Activated CD8-positive, alpha-beta memory T cell treated with anti-CD3 and anti-CD28 coated beads for 24 hours (primary cell): ENCODE data around the gene PMM2.
A peak's percentile ranks its signal among the peaks of the same experiment; 100 is the strongest.
"Not testable (repeated sequence)": the region's sequence is repeated elsewhere in the genome, so short reads cannot be mapped to it uniquely, and the experiment has no call there.

ENCODE experiments used
- DNase-seq: peaks from one replicate; pipeline ENCODE4 v3.0.0-alpha.2; 2020

Gene PMM2

GRCh38 chr16:8822403-8822802, 24.8 kb downstream of the PMM2 start:
- no peak for DNase-seq

GRCh38 chr16:8826278-8826879, 28.7 kb downstream of the PMM2 start:
- DNase-seq: no peak

- DNase-seq: no peak
Observed at GRCh38 chr16:8828541-8829165, 31.0 kb downstream of the PMM2 start.

GRCh38 chr16:8831450-8831849, 33.8 kb downstream of the PMM2 start:
- DNase-seq: no peak

GRCh38 chr16:8831871-8832716, 34.5 kb downstream of the PMM2 start:
- no peak for DNase-seq

DNA sequence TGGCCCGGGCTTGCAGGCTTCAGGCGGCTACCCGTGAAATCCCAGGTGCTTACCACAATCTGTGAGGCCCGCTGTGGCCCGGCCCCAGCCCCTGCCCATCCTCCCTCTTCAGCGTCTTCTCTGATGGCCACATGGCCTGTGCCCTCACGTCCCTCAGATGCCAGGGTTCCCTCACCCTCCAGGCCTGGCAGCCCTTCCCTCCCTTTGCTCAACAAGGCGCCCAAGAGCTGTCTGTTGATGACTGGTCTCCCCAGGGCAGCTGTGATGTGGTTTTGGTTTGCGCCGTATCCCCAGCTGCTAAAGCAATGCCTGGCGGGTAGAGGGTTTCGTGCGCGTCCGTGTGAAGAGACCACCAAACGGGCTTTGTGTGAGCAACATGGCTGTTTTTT, 35.1 kb downstream of the PMM2 start:
- DNase-seq: no peak

DNA sequence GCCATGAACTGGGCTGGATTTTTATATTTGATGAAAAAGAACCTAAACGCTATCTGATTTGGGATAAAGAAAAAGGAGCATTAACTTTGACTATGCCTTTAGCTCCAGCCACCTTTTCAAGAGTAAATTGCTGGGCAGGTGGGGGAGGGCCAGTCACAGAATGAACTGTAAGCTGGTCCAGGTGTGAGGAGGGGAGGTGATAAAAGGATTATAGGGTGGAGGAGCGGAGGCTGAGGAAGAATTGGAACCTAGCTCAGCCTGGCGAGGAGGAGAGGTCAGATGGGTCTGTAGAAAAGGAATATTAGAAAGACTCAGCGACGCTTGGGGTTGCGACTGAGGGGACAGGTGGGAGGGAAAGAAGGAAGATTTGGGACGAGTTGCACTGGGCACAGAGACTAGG, 39.2 kb downstream of the PMM2 start:
- DNase-seq: not testable (repeated sequence)

DNA sequence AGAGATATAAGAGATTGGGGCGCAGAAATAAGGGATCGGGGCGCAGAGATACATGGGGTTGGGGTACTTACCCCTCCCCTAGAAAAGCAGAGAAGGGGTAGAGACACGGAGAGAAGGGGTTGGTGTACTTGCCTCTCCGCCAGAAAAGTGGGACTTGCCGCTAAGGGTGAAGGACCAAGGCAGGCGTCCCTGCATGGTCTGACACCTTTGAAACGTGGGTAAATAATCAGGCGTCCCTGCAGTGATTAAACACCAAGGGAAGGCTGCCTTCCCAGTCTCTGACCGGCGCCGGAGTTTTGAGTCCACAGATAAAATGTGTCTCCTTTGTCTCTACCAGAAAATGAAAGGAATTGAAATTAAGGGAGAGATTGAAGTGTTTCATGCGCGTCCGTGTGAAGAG, 40.0 kb downstream of the PMM2 start:
- not testable (repeated sequence) for DNase-seq

- not testable (repeated sequence) for DNase-seq
Observed at GRCh38 chr16:8842016-8842415, 44.4 kb downstream of the PMM2 start.

DNA sequence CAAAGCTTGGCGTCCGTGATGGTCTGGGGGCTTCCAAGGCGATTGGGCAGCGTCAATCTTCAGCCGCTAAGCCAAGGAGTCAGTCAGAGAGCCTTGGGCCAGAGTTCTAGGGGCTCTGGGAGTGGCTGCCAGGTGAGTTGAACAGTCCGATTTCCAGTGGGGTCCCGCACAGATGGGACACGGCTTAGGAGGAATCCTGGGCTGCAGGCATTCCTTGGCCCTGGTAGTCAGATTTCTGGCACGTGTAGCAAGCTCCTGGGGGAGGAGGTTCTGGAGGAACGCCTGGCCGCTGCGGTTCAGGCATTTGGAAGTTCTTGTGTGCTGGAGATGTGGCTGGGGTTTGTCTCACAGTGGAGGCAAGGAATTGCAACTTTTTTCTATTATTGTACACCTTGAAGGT, 45.7 kb downstream of the PMM2 start:
- not testable (repeated sequence) for DNase-seq

DNA sequence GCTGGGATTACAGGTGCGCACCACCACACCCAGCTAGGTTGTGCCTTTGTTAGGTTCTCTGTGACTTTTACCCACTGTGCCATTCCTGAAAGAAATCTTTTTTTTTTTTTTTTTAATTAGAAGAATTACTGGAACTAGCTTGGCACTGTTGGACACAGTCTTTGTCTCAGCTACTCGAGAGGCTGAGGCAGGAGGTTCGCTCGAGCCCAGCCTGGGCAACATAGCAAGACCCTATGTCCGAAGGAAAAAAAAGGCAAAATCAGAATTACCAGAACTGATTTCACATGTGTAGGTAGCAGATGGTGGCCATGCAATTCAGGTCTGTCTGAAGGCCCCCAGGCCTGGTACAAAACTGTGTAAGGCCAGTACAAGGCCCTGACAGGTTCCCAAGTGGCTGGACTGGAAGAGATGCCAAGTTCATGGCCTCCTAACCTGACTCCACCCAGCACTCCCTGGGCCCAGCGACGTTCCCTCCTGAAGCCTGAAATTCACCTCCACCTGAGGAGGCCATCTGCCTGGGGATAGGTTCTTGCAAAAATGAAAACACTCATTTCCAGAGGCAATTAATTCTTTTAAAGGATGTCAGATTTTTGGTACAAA, 48.2 kb downstream of the PMM2 start:
- DNase-seq: no peak

DNA sequence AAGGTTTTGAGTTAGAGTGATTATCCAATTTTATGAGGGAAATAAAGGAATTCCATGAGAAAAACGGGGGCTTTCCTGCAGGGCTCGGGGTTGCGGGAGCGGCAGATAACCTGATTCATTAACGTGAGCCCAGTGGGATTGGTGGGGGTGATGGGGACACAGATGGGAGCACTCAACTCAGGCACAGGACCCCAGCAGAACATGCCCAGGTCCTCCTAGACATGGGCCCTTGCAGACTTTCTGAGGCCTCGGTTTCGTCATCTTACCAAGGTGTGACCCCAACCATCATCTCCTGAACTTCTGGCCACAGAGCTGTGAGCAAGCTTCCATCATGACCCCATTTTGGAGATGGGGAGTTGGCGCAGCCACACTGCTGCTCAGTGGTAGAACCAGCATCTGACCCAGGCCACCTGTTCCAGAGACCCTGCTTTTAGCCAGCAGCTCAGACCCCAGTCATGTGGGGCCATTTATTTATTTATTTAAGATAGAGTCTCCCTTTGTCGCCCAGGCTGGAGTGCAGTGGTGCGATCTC, 48.8 kb downstream of the PMM2 start:
- DNase-seq: no peak

GRCh38 chr16:8847145-8847544, 49.5 kb downstream of the PMM2 start:
- DNase-seq: no peak

DNA sequence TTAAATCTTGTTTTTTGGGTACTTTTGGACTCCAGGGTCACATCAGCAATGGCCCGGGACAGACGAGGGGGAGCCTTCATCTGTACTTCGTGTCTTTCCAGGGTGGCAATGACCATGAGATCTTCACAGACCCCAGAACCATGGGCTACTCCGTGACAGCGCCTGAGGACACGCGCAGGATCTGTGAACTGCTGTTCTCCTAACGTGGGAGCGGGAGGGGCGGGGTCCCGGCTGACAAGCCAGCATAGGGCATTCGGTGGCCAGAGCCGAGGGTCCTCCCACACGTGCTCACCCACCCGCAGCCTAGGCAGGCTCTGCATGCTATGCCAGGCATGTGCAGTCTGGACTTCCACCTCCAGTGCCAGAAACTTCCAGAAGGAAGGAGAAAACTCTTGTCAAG, 50.0 kb downstream of the PMM2 start:
- DNase-seq: peak; percentile 48

DNA sequence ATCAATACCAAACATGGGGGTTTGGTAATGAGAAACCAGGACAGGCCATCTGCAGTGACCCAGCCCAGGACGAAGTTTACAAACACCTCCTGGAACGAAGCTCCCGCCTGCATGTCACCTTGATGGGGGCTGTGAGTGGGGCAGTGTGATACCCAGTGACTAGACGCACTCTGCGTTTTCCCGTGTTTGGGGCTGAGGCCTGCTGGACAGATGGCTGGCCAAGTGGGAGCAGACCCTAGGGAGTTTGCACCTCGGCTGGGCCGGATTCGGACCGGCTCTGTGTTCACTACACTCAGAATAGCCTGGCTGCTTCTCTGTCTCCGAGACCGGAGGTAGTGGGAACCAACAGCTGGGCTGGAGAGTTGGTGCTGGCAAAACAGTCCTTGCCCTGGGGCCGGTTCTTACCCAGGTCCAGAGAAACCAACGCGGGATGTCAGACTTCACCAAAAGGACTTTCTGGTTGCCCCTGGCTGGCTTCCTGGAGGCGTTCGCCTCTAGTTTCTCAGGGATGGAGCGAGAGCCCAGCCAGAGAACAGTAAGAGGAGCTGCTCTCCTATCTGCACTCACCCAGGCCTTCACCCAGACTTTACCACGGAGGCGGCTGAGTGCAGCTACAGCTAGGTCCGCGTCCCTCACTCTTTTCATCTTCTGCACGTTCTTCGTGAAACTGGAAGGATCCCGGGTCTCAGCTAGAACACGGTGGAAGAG, 50.7 kb downstream of the PMM2 start:
- no peak for DNase-seq

DNA sequence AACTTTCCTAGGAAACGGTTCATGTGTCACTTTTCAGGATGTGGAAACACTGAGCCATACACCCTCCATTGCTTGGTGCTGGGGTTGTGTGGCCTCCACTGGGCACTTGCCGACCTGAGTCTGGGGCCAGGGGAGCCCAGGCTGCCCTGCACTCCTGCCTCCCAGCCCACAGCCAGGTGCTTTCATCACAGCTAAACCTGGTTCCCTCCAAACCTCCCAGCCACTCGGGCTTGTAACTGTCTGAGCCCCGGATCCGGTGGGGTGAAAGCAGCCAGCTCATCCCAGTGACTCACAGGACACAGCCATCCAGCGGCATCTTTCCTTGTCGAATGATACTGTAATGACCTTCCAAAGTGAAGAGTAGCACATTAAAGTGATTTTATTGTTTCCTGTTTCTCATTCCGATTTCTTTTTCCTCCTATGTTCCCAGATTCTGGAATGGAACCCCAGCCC, 51.3 kb downstream of the PMM2 start:
- peak; percentile 51 for DNase-seq

DNA sequence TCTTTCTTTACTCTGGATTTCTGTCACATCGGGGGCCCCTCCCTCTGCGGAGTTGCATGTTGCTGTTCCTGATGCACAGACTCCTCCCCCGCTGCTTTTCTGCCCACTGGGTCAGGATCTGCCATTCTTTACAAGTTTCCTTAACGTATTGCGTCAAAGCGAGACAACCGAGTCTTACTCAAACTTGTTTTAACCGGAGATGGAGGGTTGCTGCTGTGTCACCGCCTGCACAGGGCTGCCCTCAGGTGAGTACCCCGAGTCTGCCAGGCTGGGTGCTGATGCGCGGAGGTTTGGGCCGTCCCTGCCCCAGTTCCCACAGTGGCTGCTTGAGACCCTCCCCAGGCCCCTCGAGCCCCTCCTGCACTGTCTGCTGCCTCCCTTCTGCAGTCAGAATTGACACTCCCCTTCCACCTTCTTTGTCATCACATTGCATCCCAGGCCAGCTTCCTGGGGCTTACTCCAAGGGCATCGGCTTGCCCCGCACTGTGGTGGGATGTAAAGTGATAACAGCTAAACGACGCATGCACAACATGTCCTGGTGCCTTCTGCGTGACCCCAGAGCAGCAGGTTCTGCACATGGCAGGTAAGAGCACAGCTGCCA, 51.9 kb downstream of the PMM2 start:
- no peak for DNase-seq

DNA sequence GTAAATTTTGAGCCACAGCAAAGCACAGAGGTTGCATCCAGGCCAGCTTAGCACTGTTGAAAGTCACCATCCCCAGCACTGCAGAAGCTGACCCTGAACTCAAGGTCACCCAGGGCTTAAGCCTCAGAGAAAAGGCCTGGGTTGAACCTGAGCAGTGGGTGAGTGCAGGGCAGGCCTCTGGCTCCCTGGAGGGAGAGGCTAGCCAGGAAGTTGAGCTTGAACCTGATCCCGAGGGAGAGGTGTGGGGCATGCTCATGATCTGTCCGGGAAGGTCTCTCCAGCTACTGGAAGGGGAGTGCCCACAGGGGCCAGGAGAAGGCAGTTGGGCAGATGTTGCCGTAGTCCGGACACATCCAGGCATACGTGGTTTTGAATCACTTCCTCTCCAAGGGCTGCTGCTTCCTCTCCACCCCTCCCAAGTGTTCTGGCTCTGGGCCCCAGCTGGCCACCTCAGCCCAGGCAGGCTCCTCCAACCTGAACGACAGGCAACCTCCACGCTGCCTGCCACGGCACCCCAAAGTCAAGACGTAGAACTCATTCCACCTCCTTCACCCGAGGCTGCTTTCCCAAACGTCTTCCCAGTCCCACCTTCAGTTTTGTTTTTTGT, 52.7 kb downstream of the PMM2 start:
- no peak for DNase-seq

DNA sequence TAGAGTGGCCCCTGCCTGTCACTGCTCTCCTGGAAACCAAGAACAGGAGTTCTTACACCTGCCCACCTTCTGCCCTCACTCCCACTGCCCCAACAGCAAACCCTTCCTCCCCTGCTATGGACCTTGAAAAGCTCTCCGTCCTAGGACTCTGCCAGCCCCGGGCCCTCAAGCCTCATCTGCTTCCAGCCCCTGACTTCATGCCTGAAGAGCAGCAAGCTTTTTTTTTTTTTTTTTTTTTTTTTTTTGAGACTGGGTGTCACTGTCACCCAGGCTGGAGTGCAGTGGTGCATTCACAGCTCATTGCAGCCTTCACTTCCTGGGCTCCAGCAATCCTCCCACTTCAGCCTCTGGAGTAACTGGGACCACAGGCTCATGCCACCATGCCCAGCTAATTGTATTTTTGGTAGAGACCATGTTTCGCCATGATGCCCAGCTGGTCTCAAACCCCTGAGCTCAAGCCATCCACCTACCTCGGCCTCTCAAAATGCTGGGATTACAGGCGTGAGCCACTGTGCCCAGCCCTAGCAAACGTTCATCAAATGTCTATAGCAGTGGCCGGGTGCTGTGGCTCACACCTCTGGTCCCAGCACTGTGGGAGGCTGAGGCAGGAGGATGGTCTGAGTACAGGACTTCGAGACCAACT, 54.2 kb downstream of the PMM2 start:
- DNase-seq: no peak

GRCh38 chr16:8852534-8852933, 54.9 kb downstream of the PMM2 start:
- DNase-seq: no peak

- DNase-seq: no peak
Observed at GRCh38 chr16:8853150-8853549, 55.5 kb downstream of the PMM2 start.
